Measurements from ENCODE around the gene PALM. TPM values are rescaled to one million over a fixed set of nuclear protein-coding genes. Genes with fewer than 3 reads are reported as not detected.

The PALM gene
- total RNA-seq, 2 donors from 2014 or later, result 32.9 to 40.8 TPM

- WGBS, 2 experiments (ENCODE audit: insufficient coverage in 1 of 2, insufficient read length in 1 of 2), result 66 to 75% methylated on average over 24 to 30 of the region's 30 CpGs
- H3K27me3 ChIP-seq (ENCODE audit: control insufficient read depth, insufficient read depth, low read length, poor library complexity, severe bottlenecking), result no peaks in the 10 kb centered on the region
- no peak for TF ChIP-seq CTCF (conservative IDR thresholded peaks at IDR 0.05)
- Mint-ChIP-seq H3K9me3 (peaks cover 3% of the 10 kb centered on the region), H3K27ac (peak overlapping the region; percentile 99), H3K27me3 (ENCODE audit: insufficient read depth) (no peaks in the 10 kb centered on the region), H3K36me3 (ENCODE audit: low read depth) (peaks cover 17% of the 10 kb centered on the region), H3K4me3 (peak overlapping the region; percentile 58), H3K4me1 (peaks cover 14% of the 10 kb centered on the region)
- H3K36me3 ChIP-seq (ENCODE audit: control insufficient read depth, insufficient read depth, low read length), result peaks cover 4% of the 10 kb centered on the region
- H3K4me1 ChIP-seq (ENCODE audit: control insufficient read depth, insufficient read depth, low read length), result no peaks in the 10 kb centered on the region
- peak overlapping the region; percentile 81 for H3K4me3 ChIP-seq (ENCODE audit: low read length)
- no peak for DNase-seq
- H3K9ac ChIP-seq (ENCODE audit: extremely low read depth, low read length, poor library complexity, severe bottlenecking), result peak overlapping the region; percentile 98
- no peaks in the 10 kb centered on the region for H3K9me3 ChIP-seq (ENCODE audit: control insufficient read depth, low read length)
- H3K27ac ChIP-seq (ENCODE audit: low read depth, low read length), result peak overlapping the region; percentile 72
These were observed 74.3 kb downstream of the PALM start for GRCh38 chr19:782878-783668.

DNA sequence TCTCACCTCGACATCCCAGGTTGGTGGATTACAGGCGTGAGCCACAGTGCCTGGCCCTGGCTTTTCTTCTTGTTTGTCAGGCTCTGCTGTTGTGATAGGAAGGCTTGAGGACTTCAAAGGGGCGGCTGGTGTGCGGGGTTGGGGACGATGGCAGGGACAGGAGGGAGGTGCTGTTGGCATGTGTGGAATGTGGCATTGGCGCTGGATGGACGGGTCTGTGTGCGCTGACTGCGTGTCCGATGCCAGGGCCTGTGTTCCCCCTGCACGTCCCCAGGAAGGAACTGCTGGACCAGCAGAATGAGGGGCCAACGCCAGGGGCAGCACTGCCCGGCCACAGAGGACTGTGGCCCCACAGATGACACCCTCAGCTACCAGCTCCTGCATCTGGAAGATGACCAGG is 75.8 kb downstream of the PALM start:
- no peaks in the 10 kb centered on the region for H3K27me3 ChIP-seq (ENCODE audit: control insufficient read depth, insufficient read depth, low read length, poor library complexity, severe bottlenecking)
- peak overlapping the region; percentile 20 for H3K9ac ChIP-seq (ENCODE audit: extremely low read depth, low read length, poor library complexity, severe bottlenecking)
- H3K9me3 Mint-ChIP-seq, result peaks cover 3% of the 10 kb centered on the region
- H3K36me3 ChIP-seq (ENCODE audit: control insufficient read depth, insufficient read depth, low read length), result peaks cover 4% of the 10 kb centered on the region
- WGBS, 2 experiments (ENCODE audit: insufficient coverage in 1 of 2, insufficient read length in 1 of 2), result 95% methylated on average over 13 of the region's 13 CpGs
- peaks cover 4% of the 10 kb centered on the region for H3K4me1 ChIP-seq (ENCODE audit: control insufficient read depth, insufficient read depth, low read length)
- H3K36me3 Mint-ChIP-seq (ENCODE audit: low read depth), result peaks cover 10% of the 10 kb centered on the region
- H3K27me3 Mint-ChIP-seq (ENCODE audit: insufficient read depth), result no peaks in the 10 kb centered on the region
- H3K9me3 ChIP-seq (ENCODE audit: control insufficient read depth, low read length), result no peaks in the 10 kb centered on the region
- peak overlapping the region; percentile 58 for H3K4me3 Mint-ChIP-seq
- no peak for DNase-seq
- peak overlapping the region; percentile 72 for H3K27ac Mint-ChIP-seq
- H3K27ac ChIP-seq (ENCODE audit: low read depth, low read length), result no peak overlapping the region
- no peak for TF ChIP-seq CTCF (conservative IDR thresholded peaks at IDR 0.05)
- H3K4me3 ChIP-seq (ENCODE audit: low read length), result peak overlapping the region; percentile 81
- peaks cover 22% of the 10 kb centered on the region for H3K4me1 Mint-ChIP-seq

DNA sequence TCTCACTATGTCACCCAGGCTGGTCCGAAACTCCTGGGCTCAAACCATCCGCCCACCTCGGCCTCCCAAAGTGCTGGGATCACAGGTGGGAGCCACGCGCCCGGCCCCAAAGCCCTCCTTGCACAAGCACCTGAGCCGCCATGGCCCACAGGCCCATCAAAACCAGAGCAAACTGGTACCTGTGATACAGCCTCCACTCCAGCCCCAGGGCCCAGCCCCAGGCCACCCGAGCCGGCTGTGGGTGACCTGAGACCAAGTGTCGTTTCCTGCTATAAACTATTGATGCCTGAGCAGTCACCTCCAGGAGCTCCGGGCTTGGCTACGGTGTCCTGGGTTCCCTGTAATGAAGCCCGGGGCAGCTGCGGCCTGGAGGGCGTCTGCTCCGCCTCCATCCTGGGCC is 78.8 kb downstream of the PALM start:
- Mint-ChIP-seq H3K9me3 (peaks cover 3% of the 10 kb centered on the region), H3K4me1 (peaks cover 25% of the 10 kb centered on the region), H3K4me3 (no peak overlapping the region), H3K27me3 (ENCODE audit: insufficient read depth) (no peaks in the 10 kb centered on the region), H3K36me3 (ENCODE audit: low read depth) (peaks cover 8% of the 10 kb centered on the region), H3K27ac (no peak overlapping the region)
- peaks cover 4% of the 10 kb centered on the region for H3K36me3 ChIP-seq (ENCODE audit: control insufficient read depth, insufficient read depth, low read length)
- H3K9me3 ChIP-seq (ENCODE audit: control insufficient read depth, low read length), result no peaks in the 10 kb centered on the region
- 92 to 94% methylated on average over 16 of the region's 16 CpGs for WGBS, 2 experiments (ENCODE audit: insufficient coverage in 1 of 2, insufficient read length in 1 of 2)
- no peak overlapping the region for H3K4me3 ChIP-seq (ENCODE audit: low read length)
- H3K9ac ChIP-seq (ENCODE audit: extremely low read depth, low read length, poor library complexity, severe bottlenecking), result no peak overlapping the region
- DNase-seq, result no peak
- H3K27me3 ChIP-seq (ENCODE audit: control insufficient read depth, insufficient read depth, low read length, poor library complexity, severe bottlenecking), result no peaks in the 10 kb centered on the region
- H3K27ac ChIP-seq (ENCODE audit: low read depth, low read length), result no peak overlapping the region
- H3K4me1 ChIP-seq (ENCODE audit: control insufficient read depth, insufficient read depth, low read length), result peaks cover 4% of the 10 kb centered on the region
- TF ChIP-seq CTCF (conservative IDR thresholded peaks at IDR 0.05), result no peak

Data from endodermal cell (in vitro differentiated cells).